GM06990 (cell line): Measurements from ENCODE around the gene SASH3.

Experiments
- DNase-seq: peaks from one replicate; pipeline ENCODE4 v3.0.0-alpha.2; 2011; ENCODE audit not compliant: insufficient read length; ENCODE audit errors: extremely low read depth
- H3K27me3 ChIP-seq: replicated peaks from 2 replicates; pipeline ENCODE4 v1.6.0; 2011; ENCODE audit warnings: low read length; ENCODE audit not compliant: control insufficient read depth, insufficient read depth
- H3K36me3 ChIP-seq: 2 replicates; pipeline ENCODE4 v1.5.1; 2011; ENCODE audit warnings: low read length; ENCODE audit not compliant: control insufficient read depth, insufficient read depth
- H3K4me3 ChIP-seq: replicated peaks from 2 replicates; pipeline ENCODE4 v1.5.1; 2011; ENCODE audit warnings: low read depth, mild to moderate bottlenecking, control low read depth, low read length
- CTCF ChIP-seq: IDR thresholded peaks from 2 replicates; pipeline ENCODE4 v1.5.1; 2011; ENCODE audit warnings: low read length, control low read depth, mild to moderate bottlenecking, inconsistent platforms; ENCODE audit not compliant: insufficient read depth, poor library complexity, severe bottlenecking

The SASH3 gene

DNA sequence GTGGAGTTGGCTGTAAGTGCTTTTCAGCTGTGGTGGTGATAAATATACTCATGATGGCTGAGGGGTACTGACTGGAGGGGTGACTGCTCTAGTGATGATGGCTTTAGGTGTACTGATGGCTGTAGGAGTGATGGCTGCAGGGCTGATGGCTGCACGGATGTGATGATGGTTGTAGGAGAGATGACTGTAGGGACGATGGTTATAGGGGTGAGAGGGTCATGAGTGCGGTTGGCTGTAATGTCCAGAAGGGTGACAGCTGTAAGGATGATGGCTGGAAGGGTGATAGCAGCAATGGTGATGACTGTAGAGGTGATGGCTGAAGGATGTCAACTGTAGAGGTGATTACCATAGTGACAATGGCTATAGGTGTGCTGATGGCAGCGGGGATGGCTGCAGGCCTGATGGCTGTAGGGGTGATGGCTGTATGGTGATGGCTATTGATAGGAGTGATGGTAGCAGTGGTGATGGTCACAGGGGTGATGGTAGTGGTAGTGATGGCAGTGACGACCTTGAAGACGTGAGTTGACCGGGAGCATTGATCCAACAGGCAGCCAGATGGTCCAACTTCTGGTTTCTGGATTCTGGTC lies 570 bp upstream of the SASH3 start:
- Histone ChIP-seq H3K27me3 (no peaks in the 10 kb centered on the region), H3K4me3 (peak overlapping the region; percentile 79), H3K36me3 (peaks cover 11% of the 10 kb centered on the region)
- TF ChIP-seq CTCF, result no peak
- DNase-seq, result no peak

GRCh38 chrX:129780441-129781105 lies 824 bp downstream of the SASH3 start:
- peaks cover 15% of the 10 kb centered on the region for H3K36me3 ChIP-seq
- H3K4me3 ChIP-seq, result peak overlapping the region; percentile 79
- no peaks in the 10 kb centered on the region for H3K27me3 ChIP-seq
- DNase-seq, result no peak
- TF ChIP-seq CTCF, result no peak

GRCh38 chrX:129781134-129781672 lies 1.5 kb downstream of the SASH3 start:
- H3K27me3 ChIP-seq, result no peaks in the 10 kb centered on the region
- DNase-seq, result peak; percentile 86
- peaks cover 15% of the 10 kb centered on the region for H3K36me3 ChIP-seq
- peak overlapping the region; percentile 79 for H3K4me3 ChIP-seq
- no peak for TF ChIP-seq CTCF

DNA sequence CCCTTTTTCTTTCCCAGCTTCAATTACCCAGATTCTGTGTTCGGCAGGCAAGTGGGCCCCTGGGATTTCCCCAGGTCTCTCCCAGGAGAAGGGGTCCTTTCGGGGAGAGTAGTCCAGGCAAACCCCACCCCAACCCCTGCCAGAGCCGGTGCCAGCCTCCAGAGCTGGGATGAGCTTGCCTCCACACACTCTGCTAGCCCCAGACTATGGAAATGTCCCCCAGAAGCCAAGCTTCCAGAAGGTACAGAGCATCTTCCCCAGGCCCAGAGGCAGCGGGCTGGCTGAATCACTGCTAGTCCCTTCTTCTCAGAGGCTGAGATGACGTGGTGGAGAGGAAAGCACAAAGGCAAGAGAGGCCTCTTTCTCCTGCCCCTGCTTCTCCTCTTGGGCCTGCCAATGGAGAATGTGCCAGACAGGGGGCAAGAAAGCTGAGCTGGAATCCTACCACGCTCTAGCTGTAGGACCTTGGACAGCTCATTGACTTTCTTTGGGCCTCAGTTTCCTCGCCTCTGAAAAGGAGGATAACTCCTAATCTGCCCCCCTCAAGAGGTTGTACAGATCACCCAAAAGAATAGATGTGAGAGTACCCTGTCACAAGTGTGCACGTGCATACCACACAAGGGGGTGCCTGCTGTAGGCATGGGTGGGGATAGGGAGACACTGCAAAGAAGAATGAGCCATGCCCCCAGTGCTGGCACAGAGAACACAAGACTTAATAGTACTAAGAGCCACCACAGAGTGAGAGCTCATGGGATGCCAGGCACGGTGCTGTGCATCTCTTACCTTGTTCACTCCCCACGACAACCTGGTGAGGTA lies 2.1 kb downstream of the SASH3 start:
- DNase-seq, result no peak
- H3K36me3 ChIP-seq, result peaks cover 15% of the 10 kb centered on the region
- no peaks in the 10 kb centered on the region for H3K27me3 ChIP-seq
- peak overlapping the region; percentile 71 for H3K4me3 ChIP-seq
- no peak for TF ChIP-seq CTCF

- H3K36me3 ChIP-seq, result peaks cover 18% of the 10 kb centered on the region
- DNase-seq, result no peak
- no peaks in the 10 kb centered on the region for H3K27me3 ChIP-seq
- TF ChIP-seq CTCF, result no peak
- peak overlapping the region; percentile 71 for H3K4me3 ChIP-seq
Observed at GRCh38 chrX:129782706-129783105, 3.0 kb downstream of the SASH3 start.
